ENCODE results near the gene IPO13.

DNA sequence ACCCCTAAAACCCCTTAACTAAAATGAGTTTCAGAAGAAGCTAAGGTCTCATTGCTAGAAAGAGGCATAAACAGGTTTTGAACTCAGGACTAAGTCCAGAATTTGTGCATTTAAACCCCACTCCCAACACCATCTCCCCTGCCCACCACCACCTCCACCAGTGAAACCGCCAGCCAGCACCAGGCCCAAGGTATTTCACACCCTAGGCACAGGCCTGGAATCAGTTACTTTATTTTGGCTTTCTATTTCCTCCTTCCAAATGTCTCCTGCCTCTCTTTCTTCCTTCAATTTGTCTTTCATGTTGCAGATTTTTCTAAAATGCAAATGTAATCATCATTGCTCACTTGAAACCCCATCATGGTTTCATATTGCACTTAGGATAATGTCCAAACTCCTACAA is 1.9 kb upstream of the IPO13 start:
- TF ChIP-seq POLR2AphosphoS5 (IDR thresholded peaks at IDR 0.05) (no peak), POLR2A (IDR thresholded peaks at IDR 0.05) (no peak), EP300 (IDR thresholded peaks at IDR 0.05; ENCODE audit: low read depth) (no peak)
- TF ChIP-seq, protein P1, sequence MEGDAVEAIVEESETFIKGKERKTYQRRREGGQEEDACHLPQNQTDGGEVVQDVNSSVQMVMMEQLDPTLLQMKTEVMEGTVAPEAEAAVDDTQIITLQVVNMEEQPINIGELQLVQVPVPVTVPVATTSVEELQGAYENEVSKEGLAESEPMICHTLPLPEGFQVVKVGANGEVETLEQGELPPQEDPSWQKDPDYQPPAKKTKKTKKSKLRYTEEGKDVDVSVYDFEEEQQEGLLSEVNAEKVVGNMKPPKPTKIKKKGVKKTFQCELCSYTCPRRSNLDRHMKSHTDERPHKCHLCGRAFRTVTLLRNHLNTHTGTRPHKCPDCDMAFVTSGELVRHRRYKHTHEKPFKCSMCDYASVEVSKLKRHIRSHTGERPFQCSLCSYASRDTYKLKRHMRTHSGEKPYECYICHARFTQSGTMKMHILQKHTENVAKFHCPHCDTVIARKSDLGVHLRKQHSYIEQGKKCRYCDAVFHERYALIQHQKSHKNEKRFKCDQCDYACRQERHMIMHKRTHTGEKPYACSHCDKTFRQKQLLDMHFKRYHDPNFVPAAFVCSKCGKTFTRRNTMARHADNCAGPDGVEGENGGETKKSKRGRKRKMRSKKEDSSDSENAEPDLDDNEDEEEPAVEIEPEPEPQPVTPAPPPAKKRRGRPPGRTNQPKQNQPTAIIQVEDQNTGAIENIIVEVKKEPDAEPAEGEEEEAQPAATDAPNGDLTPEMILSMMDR (IDR thresholded peaks at IDR 0.05): no peak

Data from transverse colon (tissue), 4 donors.